NCI-H226 (cell line): ENCODE data around the gene SNX27.
"Not testable (repeated sequence)": the region's sequence is repeated elsewhere in the genome, so short reads cannot be mapped to it uniquely, and the experiment has no call there.

ENCODE experiments used
- DNase-seq: peaks from one replicate; pipeline ENCODE4 v3.0.0-alpha.2; 2015

Gene SNX27

DNA sequence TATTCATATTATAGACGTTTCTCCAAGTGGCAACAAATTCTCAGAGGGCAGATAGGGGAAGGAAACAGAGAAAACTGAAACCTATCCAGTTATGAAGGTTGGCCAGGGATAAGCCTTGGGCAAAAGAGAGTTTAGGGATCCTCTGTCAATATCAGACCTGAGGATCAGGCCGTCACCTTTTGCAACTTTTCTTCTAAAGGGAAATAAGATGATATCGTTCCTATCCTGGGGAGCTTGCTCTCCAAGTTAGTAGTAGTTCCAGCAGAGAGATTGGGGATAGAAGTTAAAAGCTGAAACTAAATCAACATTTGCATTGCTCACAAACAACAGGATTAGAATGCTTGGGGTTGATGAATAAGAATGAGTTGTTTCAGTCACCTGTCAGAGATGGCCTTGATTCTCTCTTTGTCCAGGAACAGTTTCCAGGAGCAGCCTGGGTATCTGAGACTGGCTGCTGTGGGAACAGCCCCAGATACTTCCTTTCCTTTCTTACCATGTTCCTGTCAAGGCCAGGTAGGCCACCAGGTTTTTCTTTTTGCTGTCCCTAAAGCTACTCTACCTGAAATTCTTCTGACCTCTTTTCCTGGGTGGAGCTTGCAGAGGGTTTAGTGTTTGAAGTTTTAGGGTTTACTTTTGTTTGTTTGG lies 112.0 kb downstream of the SNX27 start:
- no peak for DNase-seq

DNA sequence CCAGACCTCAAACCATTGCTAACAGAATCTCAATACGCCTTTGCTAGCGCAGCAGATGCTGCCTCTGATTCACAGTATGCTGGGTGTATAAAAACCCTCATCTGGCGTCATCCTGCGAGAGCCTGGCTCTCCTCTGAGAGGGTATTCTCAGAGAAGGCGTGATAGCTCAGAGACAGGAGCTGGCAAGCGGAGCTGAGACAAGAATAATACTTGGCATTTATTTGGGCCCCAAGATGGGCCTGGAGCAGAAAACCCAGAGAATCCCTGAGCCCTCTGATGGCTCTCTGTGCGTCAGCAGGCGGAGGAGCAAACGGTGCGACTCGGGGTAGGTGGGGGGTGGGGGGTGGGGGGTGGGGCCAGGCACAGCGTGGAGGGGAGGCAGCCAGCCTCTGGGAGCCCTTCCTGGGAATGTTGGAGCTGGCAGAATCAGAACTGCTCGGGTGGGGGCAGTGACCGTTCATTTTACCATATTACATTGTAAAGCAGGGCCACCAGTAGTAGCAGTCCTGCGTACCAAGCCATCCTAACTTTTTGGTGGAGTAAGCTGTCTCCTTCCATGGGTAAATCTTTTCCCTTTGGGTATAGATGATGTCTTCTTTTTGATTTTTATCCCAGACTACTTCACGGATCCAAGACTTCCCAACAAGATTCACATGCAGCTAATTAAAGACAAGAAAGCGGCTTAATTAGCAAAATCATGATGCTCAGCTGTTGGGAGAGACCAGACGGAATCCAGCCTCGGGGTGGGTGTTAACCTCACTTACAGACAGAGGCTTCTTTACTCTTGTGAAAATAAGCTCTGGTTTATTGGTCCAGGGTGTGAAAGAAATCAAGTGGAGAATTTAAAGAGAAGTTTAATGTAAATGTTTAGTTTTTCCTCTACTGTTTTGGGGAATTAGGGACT lies 116.6 kb downstream of the SNX27 start:
- no peak for DNase-seq

DNA sequence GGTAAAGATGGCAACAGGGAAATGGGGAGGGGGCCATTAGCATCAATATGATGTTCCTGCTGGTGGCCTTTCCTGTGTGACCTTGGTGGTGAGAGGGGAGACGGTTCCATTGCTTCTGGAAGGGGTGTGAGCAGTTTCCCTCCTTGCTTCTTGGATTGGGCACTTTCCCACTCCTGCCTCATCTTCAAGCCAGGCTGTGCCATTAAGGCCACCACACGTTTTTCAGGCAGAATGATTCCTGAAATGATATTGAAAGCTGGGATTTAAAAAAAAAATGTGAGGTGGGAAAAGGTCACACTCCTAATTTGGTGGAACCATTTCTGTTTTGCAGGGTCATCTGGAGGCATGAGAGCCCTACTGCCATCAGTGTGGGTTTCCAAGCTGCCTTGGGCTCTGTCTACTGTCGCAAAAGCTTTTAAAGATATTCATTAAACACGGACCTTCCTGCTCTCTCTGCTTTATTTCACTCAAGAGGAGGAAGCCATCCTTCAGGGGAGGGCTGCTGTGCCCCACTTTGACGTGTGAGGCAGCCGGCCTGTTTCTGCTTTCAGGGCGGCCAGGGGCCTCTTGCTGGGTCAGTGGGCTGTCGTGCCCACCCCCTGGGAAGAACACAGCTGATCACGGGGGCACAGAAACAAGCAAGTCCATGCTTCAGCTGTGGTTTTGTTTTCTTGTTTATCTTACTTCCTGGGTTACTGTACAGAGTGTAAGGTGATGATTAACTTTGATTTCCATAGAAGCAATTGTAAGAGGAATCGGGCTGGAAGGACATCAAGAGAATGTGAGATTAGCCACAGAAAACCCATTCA lies 117.5 kb downstream of the SNX27 start:
- no peak for DNase-seq

DNA sequence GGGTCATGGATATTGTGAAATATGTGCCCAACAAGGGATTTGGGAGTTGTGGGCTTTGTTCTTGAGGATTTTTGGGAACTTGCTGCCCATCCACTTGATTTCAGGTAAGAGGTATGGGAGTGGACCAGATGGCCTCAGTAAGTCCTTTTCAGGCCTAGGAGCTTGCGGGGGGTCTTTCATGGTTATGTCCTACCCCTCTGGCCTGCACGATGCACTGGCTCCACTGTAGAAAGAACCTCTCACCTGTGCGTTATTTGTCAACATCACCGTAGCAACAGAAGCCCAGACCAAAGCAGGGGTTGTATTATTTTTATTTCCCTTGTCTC lies 118.1 kb downstream of the SNX27 start:
- no peak for DNase-seq

DNA sequence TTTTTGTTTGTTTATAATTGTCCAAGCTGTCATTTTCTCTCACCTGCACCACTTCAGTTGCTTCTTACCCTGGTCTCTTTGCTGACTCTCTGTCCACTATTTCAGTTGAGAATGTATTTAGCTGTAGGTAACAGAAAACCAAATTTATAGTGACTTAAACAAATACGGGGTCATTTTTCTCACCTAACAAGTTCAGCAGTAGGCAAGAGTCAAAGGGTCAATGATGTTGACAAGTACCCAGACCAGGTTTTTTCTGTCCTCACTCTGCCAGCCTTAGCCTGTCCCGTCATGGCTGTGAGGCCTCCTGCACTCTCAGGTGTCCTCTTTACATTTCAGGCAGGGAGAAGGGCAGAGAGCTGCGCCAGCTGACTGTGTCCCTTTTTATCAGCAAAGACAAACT lies 121.3 kb downstream of the SNX27 start:
- DNase-seq: no peak

DNA sequence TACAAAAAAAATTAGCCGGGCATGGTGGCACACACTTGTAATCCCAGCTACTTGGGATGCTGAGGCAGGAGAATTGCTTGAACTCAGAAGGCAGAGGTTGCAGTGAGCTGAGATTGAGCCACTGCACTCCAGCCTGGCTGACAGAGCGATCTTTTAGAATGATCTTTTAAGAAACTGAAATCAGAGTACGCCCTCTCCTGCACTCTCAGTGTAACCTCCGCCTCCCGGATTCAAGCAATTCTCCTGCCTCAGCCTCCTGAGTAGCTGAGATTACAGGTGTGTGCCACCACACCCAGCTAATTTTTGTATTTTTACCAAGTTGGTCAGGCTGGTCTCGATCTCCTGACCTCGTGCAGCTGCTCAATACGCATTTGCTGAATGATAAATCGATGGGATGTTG lies 122.1 kb downstream of the SNX27 start:
- DNase-seq: not testable (repeated sequence)

DNA sequence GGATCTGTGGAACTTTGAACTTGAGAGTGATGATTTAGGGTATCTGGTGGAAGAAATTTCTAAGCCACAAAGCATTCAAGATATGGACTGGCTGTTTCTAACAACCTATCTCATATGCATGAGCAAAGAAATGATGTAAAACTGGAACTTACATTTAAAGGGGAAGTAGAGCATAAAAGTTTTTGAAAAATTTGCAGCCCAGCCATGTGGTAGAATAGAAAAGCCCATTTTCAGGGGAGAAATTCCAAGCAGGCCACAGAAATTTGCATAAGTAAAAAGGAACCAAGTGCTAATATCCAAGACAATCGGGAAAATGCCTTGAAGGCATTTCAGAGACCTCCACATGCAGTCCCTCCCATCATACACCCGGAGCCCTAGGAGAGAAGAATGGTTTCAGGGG lies 125.2 kb downstream of the SNX27 start:
- DNase-seq: no peak

DNA sequence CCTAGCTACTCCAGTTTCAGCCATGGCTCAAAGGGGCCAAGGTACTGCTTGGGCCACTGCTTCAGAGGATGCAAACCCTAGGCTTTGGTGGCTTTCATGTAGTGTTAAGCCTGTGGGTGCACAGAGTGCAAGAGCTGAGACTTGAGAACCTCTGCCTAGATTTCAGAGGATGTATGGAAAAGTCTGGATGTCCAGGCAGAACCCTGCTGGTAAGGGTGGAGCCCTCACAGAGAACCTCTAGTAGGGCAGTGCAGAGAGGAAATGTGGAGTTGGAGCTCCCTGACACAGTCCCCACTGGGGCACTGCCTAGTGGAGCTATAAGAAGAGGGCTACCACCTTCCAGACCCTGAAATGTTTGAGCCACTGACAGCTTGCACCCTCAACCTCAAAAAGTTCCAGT lies 125.6 kb downstream of the SNX27 start:
- no peak for DNase-seq

DNA sequence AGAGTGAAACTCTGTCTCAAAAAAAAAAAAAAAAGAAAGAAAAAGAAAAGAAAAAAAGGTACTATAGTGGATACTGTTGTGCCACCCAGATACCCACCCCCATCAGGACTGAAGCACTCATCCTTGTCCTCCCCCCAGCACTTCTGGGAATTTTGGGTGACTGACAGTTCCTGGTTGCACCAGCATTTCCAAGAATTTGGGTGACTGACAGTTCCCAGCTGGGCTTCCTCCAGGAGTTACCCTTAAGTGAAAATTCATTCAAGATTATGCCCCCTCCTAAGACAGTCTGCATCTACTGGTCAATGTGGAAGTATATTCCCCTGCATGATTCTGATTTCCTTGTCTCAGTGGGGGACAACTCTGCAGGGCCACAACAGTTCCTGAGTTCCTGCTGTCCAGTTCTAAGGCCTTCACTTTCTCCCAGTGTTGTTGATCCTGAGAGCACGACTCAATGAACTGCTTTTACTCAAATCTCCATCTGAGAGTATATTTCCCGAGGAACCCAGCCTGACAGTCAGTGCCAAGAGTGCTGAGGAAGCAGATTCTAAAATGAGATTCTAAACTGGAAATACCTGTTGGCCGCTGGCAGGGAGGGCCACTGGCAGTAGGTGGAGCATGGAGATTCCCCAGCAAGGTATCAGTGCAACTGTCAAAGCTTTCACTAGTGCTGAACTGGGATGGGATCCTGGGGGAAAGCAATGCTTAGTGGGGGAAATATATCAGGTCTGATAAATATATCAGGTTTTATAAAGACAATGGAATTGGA lies 127.9 kb downstream of the SNX27 start:
- DNase-seq: no peak

DNA sequence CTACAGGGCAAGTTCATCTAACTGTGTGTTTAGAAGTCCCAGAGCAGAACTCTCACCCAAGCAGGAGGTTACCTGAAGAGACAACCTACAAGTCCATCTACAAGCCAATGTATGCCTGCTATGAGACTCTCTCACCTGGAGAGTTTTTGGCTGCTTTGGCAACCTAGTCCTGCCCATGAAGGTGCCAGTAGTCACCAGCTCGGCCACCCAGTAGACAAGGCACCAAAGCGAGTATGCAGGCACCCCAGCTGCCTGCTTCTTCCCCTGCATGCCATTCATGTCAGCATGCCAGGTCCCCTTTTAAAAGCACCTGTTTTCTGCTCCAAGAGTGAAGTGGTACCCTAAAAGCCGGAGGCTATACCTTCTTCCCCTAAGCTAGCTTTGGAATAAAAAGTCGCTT lies 129.7 kb downstream of the SNX27 start:
- no peak for DNase-seq
